K562 (cell line): ENCODE data around the gene IFNG-AS1.

Experiments
- ATF2 ChIP-seq: sonication (generic); formaldehyde crosslinking; IDR thresholded peaks from 2 replicates; pipeline ENCODE4 v1.8.1; 2022; ENCODE audit warnings: missing genetic modification reagents
- CTCF ChIP-seq, 3 experiments: IDR thresholded peaks in 2 of 3; conservative IDR thresholded peaks in 1 of 3; 2 replicates each; pipeline ENCODE4 v1.5.1; 2011 to 2012; ENCODE audit warnings: low read length in 3 of 3, mild to moderate bottlenecking in 3 of 3, control low read depth in 2 of 3, improper control_type of control experiment in 1 of 3, inconsistent platforms in 1 of 3, low read depth in 1 of 3, mixed read lengths in 1 of 3, moderate library complexity in 1 of 3; ENCODE audit not compliant: insufficient read depth in 2 of 3
- DPF2 ChIP-seq: fragments of 450-650 bp; IDR thresholded peaks from 2 replicates; pipeline ENCODE4 v1.6.1; 2016
- FOXK1 ChIP-seq: sonication (generic); formaldehyde crosslinking; IDR thresholded peaks from 2 replicates; pipeline ENCODE4 v1.8.0; 2022; ENCODE audit warnings: missing genetic modification reagents, mild to moderate bottlenecking, borderline replicate concordance
- GABPA ChIP-seq: fragments of 200-800 bp; sonication (Bioruptor generic); conservative IDR thresholded peaks from 2 replicates; pipeline ENCODE4 v1.6.1; 2016; ENCODE audit warnings: low read depth, missing genetic modification characterization, missing compliant biosample characterization
- RNF2 ChIP-seq: sonication (generic); IDR thresholded peaks from 2 replicates; pipeline ENCODE4 v1.6.1; 2016
- ZBTB26 ChIP-seq: fragments of 450-650 bp; formaldehyde crosslinking; IDR thresholded peaks from 2 replicates; pipeline ENCODE4 v1.4.0; 2022; ENCODE audit warnings: missing genetic modification characterization
- ZEB2 ChIP-seq: fragments of 450-650 bp; IDR thresholded peaks from 2 replicates; pipeline ENCODE4 v1.6.1; 2016
- ZNF263 ChIP-seq: sonication (generic); formaldehyde crosslinking; IDR thresholded peaks from 2 replicates; pipeline ENCODE4 v1.8.0; 2022; ENCODE audit warnings: mild to moderate bottlenecking, missing genetic modification reagents, borderline replicate concordance
- TF ChIP-seq, protein P1 (sequence below): IDR thresholded peaks from 2 replicates; pipeline ENCODE4 v1.6.1; 2011; ENCODE audit warnings: borderline replicate concordance, low read depth, mild to moderate bottlenecking, moderate library complexity, low read length; ENCODE audit not compliant: insufficient read depth, poor library complexity, severe bottlenecking

DNA sequence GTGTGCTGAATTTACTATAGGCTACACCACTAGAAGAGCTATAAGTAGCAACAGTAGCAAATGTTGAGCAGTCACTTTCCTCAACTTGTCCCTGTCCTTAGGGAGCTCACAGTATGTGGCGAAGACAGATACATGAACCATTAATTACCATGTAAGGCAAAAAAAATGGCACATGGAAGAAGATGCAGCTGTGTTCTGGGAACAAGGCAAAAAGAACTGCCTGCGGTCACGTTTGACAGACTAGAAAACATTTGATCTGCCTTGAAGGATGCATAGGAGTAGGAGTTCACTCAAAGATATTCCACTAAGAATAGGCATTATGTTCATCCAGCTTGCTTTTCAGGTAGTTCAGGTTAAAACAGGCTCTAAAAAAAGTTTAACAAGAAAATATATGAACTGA lies 46.5 kb upstream of the IFNG-AS1 start:
- TF ChIP-seq CTCF (IDR thresholded peaks at IDR 0.05 in 2 of 3, conservative IDR thresholded peaks at IDR 0.05 in 1 of 3; ENCODE audit: insufficient read depth in 2 of 3, low read depth in 1 of 3, low read length in 3 of 3) (no peak), ZEB2 (no peak), GABPA (tag) (no peak), FOXK1 (CRISPR knock-in tag) (no peak), ATF2 (CRISPR knock-in tag) (no peak), ZNF263 (CRISPR knock-in tag) (no peak), ZBTB26 (CRISPR knock-in tag) (no peak), DPF2 (no peak), RNF2 (no peak)
- TF ChIP-seq, protein P1, sequence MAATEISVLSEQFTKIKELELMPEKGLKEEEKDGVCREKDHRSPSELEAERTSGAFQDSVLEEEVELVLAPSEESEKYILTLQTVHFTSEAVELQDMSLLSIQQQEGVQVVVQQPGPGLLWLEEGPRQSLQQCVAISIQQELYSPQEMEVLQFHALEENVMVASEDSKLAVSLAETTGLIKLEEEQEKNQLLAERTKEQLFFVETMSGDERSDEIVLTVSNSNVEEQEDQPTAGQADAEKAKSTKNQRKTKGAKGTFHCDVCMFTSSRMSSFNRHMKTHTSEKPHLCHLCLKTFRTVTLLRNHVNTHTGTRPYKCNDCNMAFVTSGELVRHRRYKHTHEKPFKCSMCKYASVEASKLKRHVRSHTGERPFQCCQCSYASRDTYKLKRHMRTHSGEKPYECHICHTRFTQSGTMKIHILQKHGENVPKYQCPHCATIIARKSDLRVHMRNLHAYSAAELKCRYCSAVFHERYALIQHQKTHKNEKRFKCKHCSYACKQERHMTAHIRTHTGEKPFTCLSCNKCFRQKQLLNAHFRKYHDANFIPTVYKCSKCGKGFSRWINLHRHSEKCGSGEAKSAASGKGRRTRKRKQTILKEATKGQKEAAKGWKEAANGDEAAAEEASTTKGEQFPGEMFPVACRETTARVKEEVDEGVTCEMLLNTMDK: no peak
